T-cell (primary cell): ENCODE results near the gene CTXN1. TPM values are rescaled to one million over a fixed set of nuclear protein-coding genes. Genes with fewer than 3 reads are reported as not detected.
A peak's percentile ranks its signal among the peaks of the same experiment; 100 is the strongest.

ENCODE experiments used
- ATAC-seq, 4 experiments: fragments of 200-7000 bp in 3 of 4; fragments of 150-1000 bp in 1 of 4; cut with Tn5 transposase; replicated peaks in 1 of 4; 1 replicate in 3 of 4; 2 replicates in 1 of 4; pipeline ENCODE4 v1.10.0; 2021; ENCODE audit warnings: moderate library complexity in 3 of 4, mild to moderate bottlenecking in 2 of 4, moderate number of reproducible peaks in 1 of 4
- CTCF ChIA-PET, 2 donors: fragments of 300-600 bp; sonication (Branson Sonifier 250); formaldehyde crosslinking; loops; one replicate each; lab custom pipeline; 2022; ENCODE audit warnings: antibody characterized with exemption in 2 of 2; lab: Charles Lee
- POLR2A ChIA-PET, 2 donors: fragments of 300-600 bp; sonication (Branson Sonifier 250); formaldehyde crosslinking; loops; one replicate each; lab custom pipeline; 2022; ENCODE audit warnings: antibody characterized with exemption in 2 of 2; lab: Charles Lee
- DNase-seq, 35 experiments: peaks; one replicate each; pipeline versions ENCODE4 v3.0.0 to v3.0.0-alpha.2; 2013 to 2023
- H3K27ac ChIP-seq: one replicate; pipeline ENCODE4 v1.5.1; 2013; ENCODE audit warnings: low read length
- H3K27me3 ChIP-seq, 2 experiments: replicated peaks in 1 of 2; 1 replicate in 1 of 2; 2 replicates in 1 of 2; pipeline versions ENCODE4 v1.6.1 to v1.7.0; 2013; ENCODE audit warnings: low read length in 1 of 2, mixed read lengths in 1 of 2; ENCODE audit not compliant: control insufficient read depth in 2 of 2, insufficient read depth in 2 of 2; ENCODE audit errors: extremely low read depth in 1 of 2
- H3K36me3 ChIP-seq, 2 donors: 1 replicate in 1 of 2; 2 replicates in 1 of 2; pipeline versions ENCODE4 v1.6.1 to v1.7.0; 2013; ENCODE audit warnings: low read length in 1 of 2; ENCODE audit not compliant: control insufficient read depth in 2 of 2, insufficient read depth in 1 of 2; ENCODE audit errors: extremely low read depth in 1 of 2
- H3K4me1 ChIP-seq, 2 experiments: 1 replicate in 1 of 2; 2 replicates in 1 of 2; pipeline versions ENCODE4 v1.6.1 to v1.7.0; 2013; ENCODE audit warnings: low read length in 2 of 2, mixed read lengths in 1 of 2; ENCODE audit not compliant: insufficient read depth in 2 of 2, control insufficient read depth in 1 of 2; ENCODE audit errors: extremely low read depth in 1 of 2
- H3K4me3 ChIP-seq, 2 donors: 1 replicate in 1 of 2; 2 replicates in 1 of 2; pipeline versions ENCODE4 v1.5.1 to v1.7.0; 2013; ENCODE audit warnings: mild to moderate bottlenecking in 2 of 2, low read length in 1 of 2, moderate library complexity in 1 of 2; ENCODE audit not compliant: control insufficient read depth in 1 of 2; ENCODE audit errors: extremely low read depth in 1 of 2
- H3K9me3 ChIP-seq: 2 replicates; pipeline ENCODE4 v1.7.0; 2013
- H3K27ac Mint-ChIP-seq, 2 donors: one replicate each; pipeline ENCODE4 v1.8.0; 2020 to 2021; ENCODE audit warnings: mild to moderate bottlenecking in 2 of 2, mixed read lengths in 2 of 2
- H3K27me3 Mint-ChIP-seq, 2 donors: one replicate each; pipeline ENCODE4 v1.8.0; 2021 to 2022; ENCODE audit warnings: mixed read lengths in 2 of 2
- H3K36me3 Mint-ChIP-seq: one replicate; pipeline ENCODE4 v1.8.0; 2021; ENCODE audit warnings: mixed read lengths
- H3K4me1 Mint-ChIP-seq, 3 donors: one replicate each; pipeline ENCODE4 v1.8.0; 2020 to 2022; ENCODE audit warnings: mixed read lengths in 3 of 3, mild to moderate bottlenecking in 1 of 3
- H3K4me3 Mint-ChIP-seq, 3 donors: one replicate each; pipeline ENCODE4 v1.8.0; 2020 to 2022; ENCODE audit warnings: mild to moderate bottlenecking in 3 of 3, mixed read lengths in 3 of 3, moderate library complexity in 3 of 3
- H3K9me3 Mint-ChIP-seq, 3 donors: one replicate each; pipeline ENCODE4 v1.8.0; 2020 to 2022; ENCODE audit warnings: mixed read lengths in 3 of 3
- WGBS: methylation state at CpG from one replicate; pipeline ENCODE4 v1.1.5; 2013; ENCODE audit warnings: missing lambda C conversion rate; ENCODE audit not compliant: insufficient coverage; 5-methylcytosine and 5-hydroxymethylcytosine counted together
- total RNA-seq, 35 experiments: library from RNA in 6 of 35; stranded (reverse) in 6 of 35; fragments of 120-200 nt in 1 of 35; gene quantifications; one replicate each; pipeline versions ENCODE4 v1.2.1 to v1.2.4 and lab custom pipeline; 2013 to 2026

Gene CTXN1
- total RNA-seq = under 1 TPM in 4 of 5 donors, not detected in 1; 0.19 to 0.47 (median 0.30) TPM
- total RNA-seq (2013) = not detected
- 0 to 0.88 (median 0.10) reads per million in 29 experiments for total RNA-seq (lab: John Stamatoyannopoulos, UW)

DNA sequence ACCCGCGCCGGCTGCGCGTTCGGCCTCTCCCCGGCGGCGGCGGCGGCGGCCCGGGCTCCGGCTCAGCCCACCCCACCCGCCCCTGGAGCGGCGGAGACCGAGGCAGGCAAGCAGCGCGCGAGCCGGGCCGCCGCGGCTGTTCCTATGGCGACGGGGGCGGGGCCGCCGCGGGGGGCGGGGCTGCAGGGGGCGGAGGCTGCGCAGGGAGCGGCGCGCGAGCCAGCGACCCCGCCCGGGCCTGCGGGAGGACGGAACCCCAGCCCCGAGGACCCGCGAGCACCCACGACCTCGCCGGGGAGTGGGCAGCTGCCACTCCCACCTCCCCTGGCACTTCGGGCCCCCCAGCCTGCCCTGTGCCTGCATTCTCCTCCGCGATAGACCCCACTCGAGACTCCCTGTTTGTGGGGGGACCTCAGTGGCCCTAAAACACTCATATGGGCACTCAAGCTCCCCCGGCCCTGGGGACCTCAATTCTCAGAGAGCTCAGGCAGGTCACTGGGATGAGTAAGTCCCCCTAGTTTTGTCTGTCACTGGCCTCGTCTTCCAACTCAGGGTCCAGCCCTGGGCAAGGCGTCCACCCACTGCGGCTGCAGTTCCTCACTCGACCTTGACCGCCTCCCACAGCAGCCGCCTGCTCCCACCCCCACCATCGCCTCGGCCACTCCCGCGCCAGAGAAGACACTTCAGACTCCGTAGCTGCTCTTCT lies at the start of gene CTXN1:
Gene CTXN1, minus strand, starts transcription at position 115 of the 706 bp plus-strand sequence. CDS start 597 bp downstream, outside the sequence.
- WGBS = 13% methylated on average over 58 of the region's 65 CpGs
- Histone ChIP-seq H3K36me3 (peaks cover 10 to 20% of the 10 kb centered on the region in 2 donors), H3K4me3 (peak within 1 kb of the TSS; percentile 12 to 51), H3K27me3 (no peaks in the 10 kb centered on the region), H3K4me1 (peaks cover 5 to 36% of the 10 kb centered on the region in 2 experiments), H3K27ac (no peak within 1 kb of the TSS), H3K9me3 (no peaks in the 10 kb centered on the region)
- peaks cover 7 to 35% (median 20%) of the 10 kb centered on the region in 3 donors for H3K4me1 Mint-ChIP-seq
- no peaks in the 10 kb centered on the region for H3K9me3 Mint-ChIP-seq
- DNase-seq = peak; percentile 48 to 83 (median 70)
- ChIA-PET CTCF (interaction anchor here in 1 of 2 donors (0.6 kb wide), 1 partner anchor 55 kb away, joined by 3 read pairs; no protein-coding TSS in a partner anchor), POLR2A (no interaction called here)
- no peaks in the 10 kb centered on the region for H3K36me3 Mint-ChIP-seq
- H3K4me3 Mint-ChIP-seq = peak within 1 kb of the TSS; percentile 74 to 85 (median 78)
- ATAC-seq = peak; percentile 65 to 70 (median 68)
- H3K27me3 Mint-ChIP-seq = no peaks in the 10 kb centered on the region
- H3K27ac Mint-ChIP-seq = peak within 1 kb of the TSS in 1 of 2 donors; percentile 66

DNA sequence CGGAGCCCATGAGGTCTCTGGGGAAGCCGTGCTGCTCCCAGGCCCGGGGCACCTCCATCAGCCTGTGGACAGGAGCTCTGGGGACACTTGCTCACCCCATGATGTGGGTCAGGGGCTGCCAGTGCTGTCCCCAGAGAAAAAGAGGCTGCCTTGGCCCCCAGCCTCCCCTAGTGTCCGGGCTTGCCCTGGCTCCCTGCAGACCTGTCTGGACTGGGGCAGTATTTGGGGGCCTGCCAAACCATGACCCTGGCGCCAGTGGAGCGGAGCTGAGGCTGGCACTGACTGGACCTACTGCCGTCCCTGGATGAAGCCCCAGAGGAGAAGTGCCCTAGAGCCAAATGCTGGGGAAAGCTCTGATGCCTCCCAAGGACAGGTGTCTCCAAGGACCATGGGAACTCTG lies 49.1 kb upstream of the CTXN1 start:
- H3K27me3 Mint-ChIP-seq = no peaks in the 10 kb centered on the region
- ChIA-PET CTCF (interaction anchor here in 1 of 2 donors (0.5 kb wide), 1 partner anchor 500 kb away, joined by 3 read pairs; no protein-coding TSS in a partner anchor), POLR2A (no interaction called here)
- no peaks in the 10 kb centered on the region for H3K27me3 ChIP-seq
- ATAC-seq = no peak
- no peak overlapping the region for H3K4me3 Mint-ChIP-seq
- no peaks in the 10 kb centered on the region for H3K9me3 ChIP-seq
- H3K4me1 Mint-ChIP-seq = no peaks in the 10 kb centered on the region
- no peak for DNase-seq
- no peaks in the 10 kb centered on the region for H3K4me1 ChIP-seq
- 99% methylated on average over 7 of the region's 7 CpGs for WGBS
- no peak overlapping the region for H3K27ac Mint-ChIP-seq
- no peaks in the 10 kb centered on the region for H3K9me3 Mint-ChIP-seq
- H3K36me3 ChIP-seq = peaks cover 28 to 61% of the 10 kb centered on the region in 2 donors
- no peak overlapping the region for H3K27ac ChIP-seq
- no peak overlapping the region for H3K4me3 ChIP-seq
- peaks cover 13% of the 10 kb centered on the region for H3K36me3 Mint-ChIP-seq

DNA sequence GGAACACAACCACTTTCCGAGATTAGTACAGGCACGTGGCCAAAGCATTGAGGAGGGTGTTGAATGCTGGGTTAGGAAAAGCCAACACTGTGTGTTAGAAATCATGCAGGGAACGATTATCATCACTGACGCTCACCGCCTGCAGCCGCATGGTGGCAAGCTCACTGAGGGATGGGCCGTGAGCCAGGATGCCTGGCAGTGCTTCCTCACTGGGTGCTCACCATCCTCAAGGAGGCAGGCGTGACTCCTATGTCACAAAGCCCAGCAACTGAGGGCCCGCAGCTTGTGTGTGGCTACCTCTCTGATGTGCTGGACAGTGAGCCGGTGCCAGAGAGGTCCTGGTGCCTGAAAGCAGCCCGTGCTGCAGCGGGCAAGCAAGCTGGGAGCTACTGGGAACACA lies 47.9 kb upstream of the CTXN1 start:
- no peaks in the 10 kb centered on the region for H3K27me3 ChIP-seq
- H3K36me3 Mint-ChIP-seq = peaks cover 7% of the 10 kb centered on the region
- H3K4me3 Mint-ChIP-seq = no peak overlapping the region
- no peak overlapping the region for H3K27ac ChIP-seq
- peaks cover 31 to 58% of the 10 kb centered on the region in 2 donors for H3K36me3 ChIP-seq
- ChIA-PET CTCF (no interaction called here), POLR2A (no interaction called here)
- no peak overlapping the region for H3K4me3 ChIP-seq
- no peaks in the 10 kb centered on the region for H3K27me3 Mint-ChIP-seq
- WGBS = 95% methylated on average over 12 of the region's 12 CpGs
- ATAC-seq (no peak), DNase-seq (no peak)
- no peaks in the 10 kb centered on the region for H3K9me3 ChIP-seq
- H3K4me1 ChIP-seq = no peaks in the 10 kb centered on the region
- H3K9me3 Mint-ChIP-seq = no peaks in the 10 kb centered on the region
- H3K27ac Mint-ChIP-seq = no peak overlapping the region
- H3K4me1 Mint-ChIP-seq = no peaks in the 10 kb centered on the region

DNA sequence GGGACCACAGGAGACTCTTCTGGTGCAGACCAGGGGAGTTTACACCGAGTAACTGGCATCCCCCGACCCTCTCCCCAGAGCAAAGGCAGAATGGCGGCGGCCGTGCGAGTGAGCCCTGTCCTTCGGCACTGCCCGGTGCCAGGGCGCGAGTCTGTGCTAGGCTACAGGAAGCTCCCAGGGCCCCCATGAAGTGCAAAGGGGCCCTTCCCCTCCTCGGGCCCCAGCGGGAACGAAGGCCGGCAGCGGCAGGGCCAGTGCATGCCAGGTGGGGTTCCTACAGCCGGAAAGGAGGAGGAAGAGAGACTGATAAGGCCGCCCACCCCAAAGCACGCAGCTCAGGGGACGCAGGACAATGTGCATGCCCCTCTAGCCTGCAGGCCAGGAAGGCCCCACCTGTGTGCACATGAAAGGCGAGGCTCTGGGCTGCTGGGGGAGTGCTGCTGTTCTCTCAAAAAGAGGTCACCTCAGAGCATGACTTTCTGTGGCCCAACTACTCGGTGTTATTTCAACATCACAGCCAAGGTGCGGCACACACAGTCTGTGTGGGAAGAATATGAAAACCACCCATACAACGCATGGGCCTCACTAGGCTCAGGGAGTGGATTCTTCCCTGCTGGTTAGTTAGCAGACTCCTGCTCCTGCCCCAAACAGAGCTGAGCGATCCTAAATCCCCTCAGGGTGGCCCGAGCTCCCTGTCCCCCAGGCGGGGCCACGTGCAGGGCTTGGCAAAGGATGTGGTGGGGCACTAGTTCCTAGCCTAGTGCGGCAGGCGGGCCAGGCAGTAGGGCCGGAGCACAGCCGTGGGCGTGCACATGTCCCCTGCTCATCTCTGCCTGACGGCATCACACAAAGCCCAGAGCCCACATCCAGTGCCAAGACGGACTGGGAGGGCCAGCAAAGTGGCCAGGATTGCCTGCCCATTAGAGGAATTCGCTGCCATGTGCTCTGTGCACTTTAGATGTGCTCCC lies 45.9 kb upstream of the CTXN1 start:
- Histone ChIP-seq H3K4me3 (no peak overlapping the region), H3K36me3 (peaks cover 38 to 61% of the 10 kb centered on the region in 2 donors), H3K9me3 (no peaks in the 10 kb centered on the region), H3K27me3 (no peaks in the 10 kb centered on the region), H3K27ac (no peak overlapping the region), H3K4me1 (no peaks in the 10 kb centered on the region)
- Mint-ChIP-seq H3K9me3 (no peaks in the 10 kb centered on the region), H3K36me3 (peaks cover 15% of the 10 kb centered on the region), H3K27me3 (no peaks in the 10 kb centered on the region), H3K4me1 (no peaks in the 10 kb centered on the region), H3K4me3 (no peak overlapping the region), H3K27ac (no peak overlapping the region)
- ATAC-seq (no peak), DNase-seq (no peak)
- ChIA-PET CTCF (no interaction called here), POLR2A (no interaction called here)
- WGBS = 98% methylated on average over 30 of the region's 35 CpGs

DNA sequence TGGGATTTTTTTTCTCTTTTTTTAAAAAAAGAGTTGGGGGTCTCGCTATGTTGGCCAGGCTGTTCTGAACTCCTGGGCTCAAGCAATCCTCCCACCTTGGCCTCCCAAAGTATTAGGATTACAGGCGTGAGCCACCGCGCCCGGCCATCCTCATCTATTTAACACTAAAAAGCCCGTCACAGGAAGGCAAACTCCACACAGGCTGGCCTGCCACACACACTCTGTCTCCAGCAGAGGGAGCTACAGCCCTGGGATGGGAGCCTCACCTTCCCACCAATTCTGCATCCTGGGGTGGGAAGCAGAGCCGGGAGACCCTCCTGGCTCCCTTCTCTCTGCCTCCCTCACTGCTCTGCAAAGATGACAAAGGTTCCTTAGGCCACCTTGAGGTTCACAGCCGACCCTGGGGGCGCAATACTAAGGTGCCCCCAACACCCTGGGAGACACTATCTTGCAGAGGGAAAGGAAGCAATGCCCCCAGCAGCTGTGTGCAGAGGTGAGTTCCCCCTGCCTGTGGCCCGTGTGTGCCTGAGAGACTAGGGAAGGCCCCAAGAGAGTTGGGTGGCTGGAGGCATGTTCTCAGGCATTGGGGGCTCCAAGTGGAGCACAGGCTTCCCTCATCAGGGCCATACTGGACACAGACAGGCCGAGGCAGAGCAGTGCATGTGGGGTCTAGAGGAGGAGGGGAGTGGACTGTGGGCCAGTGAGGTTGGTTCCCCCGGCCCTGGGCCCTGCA lies 44.9 kb upstream of the CTXN1 start:
- no peaks in the 10 kb centered on the region for H3K9me3 ChIP-seq
- 84% methylated on average over 7 of the region's 12 CpGs for WGBS
- H3K4me3 Mint-ChIP-seq = no peak overlapping the region
- no peaks in the 10 kb centered on the region for H3K4me1 Mint-ChIP-seq
- H3K4me3 ChIP-seq = no peak overlapping the region
- POLR2A ChIA-PET = no interaction called here
- no peaks in the 10 kb centered on the region for H3K4me1 ChIP-seq
- peak in 1 of 4 experiments; percentile 32 for ATAC-seq
- CTCF ChIA-PET = no interaction called here
- H3K36me3 Mint-ChIP-seq = peaks cover 19% of the 10 kb centered on the region
- DNase-seq = peak in 8 of 35 experiments; percentile 8 to 43 (median 11)
- H3K27me3 Mint-ChIP-seq = no peaks in the 10 kb centered on the region
- H3K27ac Mint-ChIP-seq = no peak overlapping the region
- H3K36me3 ChIP-seq = peaks cover 40 to 67% of the 10 kb centered on the region in 2 donors
- H3K27me3 ChIP-seq = no peaks in the 10 kb centered on the region
- no peak overlapping the region for H3K27ac ChIP-seq
- H3K9me3 Mint-ChIP-seq = no peaks in the 10 kb centered on the region

DNA sequence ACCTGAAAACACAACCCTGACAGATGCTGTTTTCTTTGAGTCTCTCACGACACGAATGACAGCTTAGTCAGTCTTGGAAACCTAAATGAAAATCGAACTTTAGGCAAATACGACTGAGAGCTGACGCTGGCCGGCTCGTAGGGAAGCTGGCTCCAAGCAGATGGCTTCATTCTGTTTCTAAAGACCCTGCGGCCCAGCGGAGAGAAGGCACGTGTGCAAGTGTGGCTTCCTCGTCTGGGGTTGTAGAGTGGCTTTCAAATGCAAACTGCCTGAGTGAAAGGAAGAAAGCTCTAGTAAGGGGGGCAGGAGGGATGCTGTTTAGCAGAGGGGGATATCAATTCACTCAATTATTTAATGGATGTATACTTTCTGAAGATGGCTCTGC lies 43.6 kb upstream of the CTXN1 start:
- Histone ChIP-seq H3K4me3 (no peak overlapping the region), H3K9me3 (no peaks in the 10 kb centered on the region), H3K4me1 (no peaks in the 10 kb centered on the region), H3K36me3 (peaks cover 34 to 66% of the 10 kb centered on the region in 2 donors), H3K27ac (no peak overlapping the region), H3K27me3 (no peaks in the 10 kb centered on the region)
- H3K4me1 Mint-ChIP-seq = no peaks in the 10 kb centered on the region
- ATAC-seq = no peak
- no peaks in the 10 kb centered on the region for H3K27me3 Mint-ChIP-seq
- peaks cover 25% of the 10 kb centered on the region for H3K36me3 Mint-ChIP-seq
- H3K9me3 Mint-ChIP-seq = no peaks in the 10 kb centered on the region
- WGBS = 100% methylated on average over 11 of the region's 11 CpGs
- ChIA-PET POLR2A (no interaction called here), CTCF (no interaction called here)
- no peak for DNase-seq
- no peak overlapping the region for H3K27ac Mint-ChIP-seq
- no peak overlapping the region for H3K4me3 Mint-ChIP-seq
